DMS153 treated with DMSO at 0.1 percent for 48 hours (cell line): ENCODE data around the gene SPATA3.
A peak's percentile ranks its signal among the peaks of the same experiment; 100 is the strongest.
"Not testable (repeated sequence)": the region's sequence is repeated elsewhere in the genome, so short reads cannot be mapped to it uniquely, and the experiment has no call there.

Experiments
- DNase-seq: peaks from one replicate; lab custom pipeline; 2025; ENCODE audit not compliant: unreplicated experiment; lab: John Stamatoyannopoulos, UW

SPATA3 gene

DNA sequence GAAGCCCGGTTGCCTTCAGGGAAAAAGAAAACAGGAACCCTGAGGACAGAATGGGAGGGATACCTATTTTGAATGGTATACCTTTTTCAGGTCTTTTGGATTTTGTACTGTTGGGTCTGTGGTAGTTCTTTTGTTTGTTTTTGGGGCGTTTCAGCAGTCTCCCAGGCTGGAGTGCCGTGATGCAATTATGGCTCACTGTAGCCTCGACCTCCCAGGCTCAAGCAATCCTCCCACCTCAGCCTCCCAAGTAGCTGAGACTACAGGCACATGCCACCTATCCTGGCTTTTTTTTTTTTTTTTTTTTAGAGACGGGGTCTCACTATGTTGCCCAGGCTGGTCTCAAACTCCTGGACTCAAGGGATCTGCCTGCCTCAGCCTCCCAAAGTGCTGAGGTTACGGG lies 27.6 kb upstream of the SPATA3 start:
- DNase-seq = not testable (repeated sequence)

- DNase-seq = no peak
These were observed 26.8 kb upstream of the SPATA3 start for GRCh38 chr2:230968921-230969658.

GRCh38 chr2:230969659-230970015 lies 26.3 kb upstream of the SPATA3 start:
- no peak for DNase-seq

DNA sequence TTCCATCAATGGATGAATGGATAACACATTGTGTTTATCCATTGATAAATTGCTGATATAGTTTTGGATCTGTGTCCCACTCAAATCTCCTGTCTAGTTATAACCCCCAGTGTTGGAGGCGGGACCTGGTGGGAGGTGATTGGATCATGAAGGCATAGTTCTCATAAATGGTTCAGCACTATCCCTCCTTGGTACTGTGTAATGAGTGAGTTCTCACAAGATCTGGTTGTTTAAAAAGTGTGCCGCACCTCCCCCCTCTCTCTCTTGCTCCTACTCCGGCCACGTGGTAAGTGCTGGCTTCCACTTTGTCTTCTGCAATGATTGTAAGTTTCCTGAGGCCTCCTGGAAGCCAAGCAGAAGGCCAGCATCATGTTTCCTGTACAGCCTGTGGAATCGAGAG lies 23.9 kb upstream of the SPATA3 start:
- DNase-seq = no peak

GRCh38 chr2:230974096-230974913 lies 21.6 kb upstream of the SPATA3 start:
- no peak for DNase-seq

GRCh38 chr2:230975927-230976326 lies 20.0 kb upstream of the SPATA3 start:
- no peak for DNase-seq

DNA sequence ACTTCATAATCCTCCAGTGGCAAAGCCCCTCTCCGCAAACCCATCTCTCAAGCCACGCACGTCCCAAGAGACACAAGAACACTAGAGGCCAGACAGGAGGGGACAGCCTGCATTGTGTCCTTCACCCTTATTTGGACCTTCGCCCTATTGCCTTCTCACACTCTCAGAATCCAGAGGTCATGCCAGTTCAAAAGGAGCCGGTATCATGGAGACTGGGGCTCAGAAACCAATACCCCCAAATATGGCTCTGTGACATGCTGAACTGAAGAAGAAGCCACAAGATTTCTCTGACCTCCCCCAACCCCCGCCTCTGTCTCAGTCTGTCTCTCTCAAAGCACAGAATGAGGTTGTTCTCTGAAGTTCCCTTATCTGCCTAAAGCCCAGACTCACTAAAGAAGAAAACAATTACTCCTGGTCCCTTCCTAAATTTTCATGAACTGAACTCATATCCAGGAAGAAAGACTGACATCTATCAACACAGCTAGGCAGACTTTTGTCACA lies 19.2 kb upstream of the SPATA3 start:
- DNase-seq = no peak

DNA sequence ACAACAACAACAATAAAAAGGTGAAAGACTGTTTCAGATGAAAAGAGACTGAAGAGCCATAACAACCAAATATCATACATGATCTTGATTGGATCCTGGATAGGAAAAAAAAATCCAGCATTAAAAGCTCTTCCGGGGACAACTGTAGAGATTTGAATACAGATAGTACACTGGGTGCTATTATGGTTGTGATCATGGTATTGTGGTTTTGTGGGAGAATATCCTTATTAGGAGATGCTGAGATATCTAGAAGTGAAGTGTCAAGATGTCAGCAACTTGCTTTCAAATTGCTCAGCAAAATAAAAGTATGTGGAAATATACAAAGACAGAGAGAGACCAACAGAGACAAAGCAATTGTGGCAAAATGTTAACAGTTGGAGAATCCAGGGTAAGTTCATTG lies 15.5 kb upstream of the SPATA3 start:
- no peak for DNase-seq

DNA sequence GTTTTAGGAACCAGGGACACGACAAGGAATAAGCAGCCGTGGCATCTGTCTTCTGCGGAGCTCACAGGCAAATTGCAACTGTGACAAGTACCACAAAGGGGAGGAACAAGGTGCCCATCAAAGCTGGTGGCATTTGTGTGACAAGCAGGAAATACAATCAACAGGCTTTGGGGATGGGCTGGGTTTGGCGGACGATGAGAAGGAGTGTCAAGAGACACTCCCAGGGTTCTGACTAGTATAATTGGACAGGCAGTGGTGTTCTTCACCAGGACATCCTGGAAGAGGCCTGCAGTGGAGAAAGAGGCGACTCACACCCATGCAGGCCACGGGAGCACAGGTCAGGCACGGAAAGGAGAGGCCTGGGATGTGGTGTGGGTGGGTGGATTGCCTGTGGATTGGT lies 14.2 kb upstream of the SPATA3 start:
- no peak for DNase-seq

- DNase-seq = no peak
These were observed 13.8 kb upstream of the SPATA3 start for GRCh38 chr2:230982126-230982525.

DNA sequence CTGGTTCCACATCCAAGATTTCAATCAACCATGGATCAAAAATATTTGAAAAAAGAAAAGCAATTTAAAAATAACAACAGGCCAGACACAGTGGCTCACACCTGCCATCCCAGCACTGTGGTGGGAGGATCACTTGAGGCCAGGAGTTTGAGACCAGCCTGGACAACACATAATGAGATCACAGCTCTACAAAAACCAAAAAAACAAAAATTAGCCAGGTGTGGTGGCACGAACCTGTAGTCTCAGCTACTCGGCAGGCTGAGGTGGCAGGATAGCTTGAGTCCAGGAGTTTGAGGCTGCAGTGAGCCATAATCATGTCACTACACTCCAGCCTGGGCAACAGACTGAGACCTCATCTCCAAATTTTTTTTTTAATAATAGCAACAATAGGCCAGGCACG lies 13.4 kb upstream of the SPATA3 start:
- no peak for DNase-seq

DNA sequence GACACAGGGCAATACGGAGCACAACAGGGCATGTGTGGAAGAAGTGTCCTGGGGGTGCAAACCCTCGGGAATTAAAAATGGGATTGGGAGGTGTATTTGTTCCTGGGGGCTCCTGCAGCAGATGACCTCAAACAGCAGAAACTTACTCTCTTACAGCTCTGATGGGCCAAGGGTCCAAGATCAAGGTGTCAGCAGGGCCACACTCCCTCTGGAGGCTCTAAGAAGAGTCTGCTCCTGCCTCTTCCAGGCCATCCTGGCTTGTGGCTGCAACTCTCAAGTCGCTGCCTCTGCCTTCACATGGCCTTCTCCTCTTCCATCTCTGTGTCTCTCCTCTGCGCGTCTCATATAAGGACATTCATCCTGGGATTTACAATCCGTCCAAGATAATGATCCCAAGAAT lies 12.4 kb upstream of the SPATA3 start:
- no peak for DNase-seq

DNA sequence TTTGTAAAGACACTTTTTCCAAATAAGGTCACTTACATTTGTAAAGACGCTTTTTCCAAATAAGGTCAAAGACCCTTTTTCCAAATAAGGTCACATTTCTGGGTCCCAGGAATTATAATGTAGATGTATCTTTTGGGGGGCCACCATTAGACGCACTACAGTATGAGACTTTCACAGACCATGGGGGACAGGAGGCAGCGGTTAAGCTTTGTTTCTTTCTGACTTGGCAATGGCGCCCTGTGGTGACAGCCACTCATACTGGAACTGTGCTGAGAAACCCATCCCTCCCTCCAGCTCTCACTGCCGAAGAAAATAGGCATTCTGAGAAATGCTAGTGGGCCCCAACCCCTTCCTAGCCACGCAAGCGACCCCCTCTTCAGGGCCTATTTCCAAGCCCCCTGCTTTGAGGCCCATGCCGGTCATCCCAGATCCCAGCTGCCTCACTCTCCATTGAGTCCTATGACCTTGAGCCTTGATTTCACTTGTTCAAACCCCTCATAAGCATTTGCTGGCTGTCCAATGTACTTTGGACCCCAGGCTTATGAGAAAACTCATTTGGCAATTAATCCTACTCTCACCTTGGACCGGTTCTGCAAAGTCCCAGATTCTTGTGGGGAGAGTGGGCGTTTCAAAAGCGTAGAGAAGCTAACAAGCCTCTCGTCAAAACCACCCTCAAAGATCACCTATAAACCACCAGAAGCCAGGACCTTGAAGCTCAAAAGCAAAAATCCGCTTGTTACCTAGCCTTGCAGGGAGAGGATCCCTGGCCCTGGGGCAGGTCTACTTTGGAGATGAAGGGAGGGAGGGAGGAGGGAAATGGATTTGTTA lies 11.3 kb upstream of the SPATA3 start:
- no peak for DNase-seq

- no peak for DNase-seq
These were observed 10.2 kb upstream of the SPATA3 start for GRCh38 chr2:230985519-230986231.

- no peak for DNase-seq
These were observed 9.3 kb upstream of the SPATA3 start for GRCh38 chr2:230986520-230987136.

- DNase-seq = peak; percentile 53
These were observed 8.5 kb upstream of the SPATA3 start for GRCh38 chr2:230987137-230988020.

GRCh38 chr2:230989731-230990130 lies 6.2 kb upstream of the SPATA3 start:
- no peak for DNase-seq

DNA sequence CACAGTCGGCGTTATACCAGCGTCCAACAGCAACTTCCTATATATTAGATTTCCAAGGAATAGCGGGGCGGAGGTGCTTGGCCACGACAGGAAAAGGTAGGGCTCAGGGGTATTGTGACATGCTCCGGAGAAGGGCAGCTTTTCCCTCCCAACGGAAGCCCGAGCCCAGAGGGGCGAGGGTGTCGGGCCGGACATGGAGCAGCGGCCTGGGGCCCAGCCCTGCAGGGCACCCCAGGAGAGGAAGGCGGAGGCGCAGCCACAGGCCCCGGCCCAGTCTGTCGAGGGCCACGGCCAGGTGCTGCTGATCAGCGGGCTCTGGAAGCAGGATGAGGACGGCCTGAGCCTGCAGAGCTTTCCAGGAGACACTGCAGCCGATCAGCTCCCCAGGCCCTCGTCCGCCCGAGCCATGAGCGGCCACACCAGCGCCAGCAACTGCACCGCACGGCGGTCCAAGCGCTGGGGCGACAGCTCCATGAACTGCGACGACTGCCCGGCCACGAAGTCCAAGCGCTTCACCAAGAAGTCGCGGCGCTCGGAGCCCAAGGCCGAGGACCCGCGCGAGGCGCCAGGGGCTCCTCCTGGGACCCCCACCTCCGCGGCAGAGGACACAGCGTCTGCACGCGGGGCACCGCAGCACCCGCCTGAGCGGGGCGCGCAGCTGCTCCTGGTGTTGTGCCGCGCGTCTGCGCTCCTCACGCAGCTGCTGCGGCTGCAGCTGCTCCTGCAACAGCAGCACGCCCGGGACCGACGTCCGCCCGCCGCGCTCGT lies 5.6 kb upstream of the SPATA3 start:
- DNase-seq = no peak

- DNase-seq = no peak
These were observed 5.1 kb upstream of the SPATA3 start for GRCh38 chr2:230990899-230991150.
